CD14-positive monocyte (primary cell): Measurements from ENCODE around the gene AKAP6. TPM values are rescaled to one million over a fixed set of nuclear protein-coding genes. Genes with fewer than 3 reads are reported as not detected.

ENCODE experiments used
- DNase-seq, 3 donors: peaks; one replicate each; pipeline ENCODE4 v3.0.0-alpha.2; 2011 to 2022
- H2AFZ ChIP-seq: 2 replicates; pipeline ENCODE4 v1.6.0; 2012; ENCODE audit warnings: mild to moderate bottlenecking, low read depth, low read length, inconsistent platforms; ENCODE audit not compliant: insufficient read depth, poor library complexity, severe bottlenecking
- H3K27ac ChIP-seq, 2 donors: 1 replicate in 1 of 2; 2 replicates in 1 of 2; pipeline ENCODE4 v1.5.1; 2012 to 2013; ENCODE audit warnings: low read length in 2 of 2, control low read depth in 1 of 2, inconsistent platforms in 1 of 2, low read depth in 1 of 2, mild to moderate bottlenecking in 1 of 2
- H3K27me3 ChIP-seq, 2 donors: one replicate each; pipeline versions ENCODE4 v1.6.0 to v1.6.1; 2011 to 2013; ENCODE audit warnings: low read length in 2 of 2; ENCODE audit not compliant: control insufficient read depth in 2 of 2, insufficient read depth in 2 of 2
- H3K36me3 ChIP-seq, 2 donors: replicated peaks in 1 of 2; 1 replicate in 1 of 2; 2 replicates in 1 of 2; pipeline versions ENCODE4 v1.5.1 to v1.6.1; 2012 to 2013; ENCODE audit warnings: low read length in 2 of 2, control low read depth in 1 of 2, inconsistent platforms in 1 of 2, mild to moderate bottlenecking in 1 of 2; ENCODE audit not compliant: insufficient read depth in 2 of 2, control insufficient read depth in 1 of 2
- H3K4me1 ChIP-seq, 2 donors: 1 replicate in 1 of 2; 2 replicates in 1 of 2; pipeline versions ENCODE4 v1.5.1 to v1.6.1; 2012 to 2013; ENCODE audit warnings: low read length in 2 of 2, control low read depth in 1 of 2, inconsistent platforms in 1 of 2, mild to moderate bottlenecking in 1 of 2, moderate library complexity in 1 of 2; ENCODE audit not compliant: insufficient read depth in 2 of 2, control insufficient read depth in 1 of 2
- H3K4me2 ChIP-seq: replicated peaks from 2 replicates; pipeline ENCODE3; 2012; ENCODE audit warnings: low read length, moderate library complexity, mild to moderate bottlenecking; ENCODE audit not compliant: poor library complexity, severe bottlenecking; ENCODE audit errors: extremely low read depth
- H3K4me3 ChIP-seq, 3 experiments: fragments of 200-600 bp in 1 of 3; sonication (generic) in 1 of 3; replicated peaks in 1 of 3; 1 replicate in 2 of 3; 2 replicates in 1 of 3; pipeline ENCODE4 v1.5.1; 2011 to 2013; ENCODE audit warnings: low read length in 3 of 3, mild to moderate bottlenecking in 3 of 3, control low read depth in 2 of 3, low read depth in 2 of 3, inconsistent platforms in 1 of 3, moderate library complexity in 1 of 3
- H3K79me2 ChIP-seq: 2 replicates; pipeline ENCODE4 v1.6.0; 2012; ENCODE audit warnings: mild to moderate bottlenecking, control low read depth, inconsistent platforms, low read length, moderate library complexity; ENCODE audit not compliant: insufficient read depth
- H3K9ac ChIP-seq: 2 replicates; pipeline ENCODE4 v1.6.0; 2017; ENCODE audit warnings: low read length, mild to moderate bottlenecking; ENCODE audit not compliant: insufficient read depth, poor library complexity, severe bottlenecking
- H3K9me3 ChIP-seq, 2 donors: replicated peaks in 1 of 2; 1 replicate in 1 of 2; 2 replicates in 1 of 2; pipeline versions ENCODE4 v1.5.1 to v1.6.1; 2012 to 2013; ENCODE audit warnings: low read length in 2 of 2, control low read depth in 1 of 2; ENCODE audit not compliant: control insufficient read depth in 1 of 2, insufficient read depth in 1 of 2
- H4K20me1 ChIP-seq: 2 replicates; pipeline ENCODE4 v1.6.0; 2012; ENCODE audit warnings: mild to moderate bottlenecking, low read length, control low read depth, moderate library complexity; ENCODE audit not compliant: insufficient read depth
- H3K27ac Mint-ChIP-seq, 7 donors: one replicate each; pipeline ENCODE4 v1.8.0; 2020; ENCODE audit warnings: mild to moderate bottlenecking in 7 of 7, mixed read lengths in 7 of 7, moderate library complexity in 6 of 7, inconsistent platforms in 2 of 7
- H3K27me3 Mint-ChIP-seq, 3 donors: one replicate each; pipeline ENCODE4 v1.8.0; 2021 to 2022; ENCODE audit warnings: low read depth in 3 of 3, mild to moderate bottlenecking in 3 of 3, mixed read lengths in 3 of 3, moderate library complexity in 3 of 3, inconsistent platforms in 1 of 3
- H3K36me3 Mint-ChIP-seq, 2 donors: one replicate each; pipeline ENCODE4 v1.8.0; 2020; ENCODE audit warnings: mixed read lengths in 2 of 2, inconsistent platforms in 1 of 2, mild to moderate bottlenecking in 1 of 2
- H3K4me1 Mint-ChIP-seq: one replicate; pipeline ENCODE4 v1.8.0; 2020; ENCODE audit warnings: mild to moderate bottlenecking, mixed read lengths
- H3K4me3 Mint-ChIP-seq, 2 donors: one replicate each; pipeline ENCODE4 v1.8.0; 2020; ENCODE audit warnings: mild to moderate bottlenecking in 2 of 2, mixed read lengths in 2 of 2, moderate library complexity in 1 of 2
- H3K9me3 Mint-ChIP-seq, 7 donors: one replicate each; pipeline ENCODE4 v1.8.0; 2020 to 2022; ENCODE audit warnings: mixed read lengths in 7 of 7, mild to moderate bottlenecking in 6 of 7, moderate library complexity in 6 of 7, inconsistent platforms in 2 of 7
- CTCF ChIP-seq: fragments of 200-600 bp; IDR thresholded peaks from one replicate; pipeline ENCODE4 v1.8.0; 2022; ENCODE audit warnings: antibody characterized with exemption, mild to moderate bottlenecking
- WGBS: methylation state at CpG from one replicate; pipeline ENCODE4 v1.1.5; 2013; ENCODE audit warnings: missing lambda C conversion rate; ENCODE audit not compliant: insufficient coverage; 5-methylcytosine and 5-hydroxymethylcytosine counted together
- intact Hi-C, 2 donors: fragments of 100-400 bp; cut with micrococcal nuclease; formaldehyde crosslinking; loops; one replicate each; pipeline versions ENCODE4 v1.15.0 to v1.15.1; 2023
- polyA plus RNA-seq, 3 donors: library from polyadenylated mRNA; depleted of rRNA in 1 of 3; unstranded in 2 of 3; stranded (reverse) in 1 of 3; fragments of 300-500 nt in 2 of 3; fragments of >200 nt in 1 of 3; fragmentation: Illumina TruSeq in 2 of 3; gene quantifications; 1 replicate in 2 of 3; 2 replicates in 1 of 3; pipeline ENCODE4 v1.2.3, GENCODE V29; 2012 to 2021

Gene AKAP6
- polyA plus RNA-seq, 3 donors = not detected

GRCh38 chr14:32697114-32697513, 368.0 kb downstream of the AKAP6 start:
- no peaks in the 10 kb centered on the region for H4K20me1 ChIP-seq
- Mint-ChIP-seq H3K9me3 (peaks cover 0 to 2% (median 0%) of the 10 kb centered on the region in 7 donors), H3K4me3 (no peak overlapping the region), H3K27ac (no peak overlapping the region), H3K4me1 (no peaks in the 10 kb centered on the region), H3K27me3 (no peaks in the 10 kb centered on the region), H3K36me3 (no peaks in the 10 kb centered on the region)
- intact Hi-C loops = no loop called here
- H2AFZ ChIP-seq = no peak overlapping the region
- H3K27me3 ChIP-seq = no peaks in the 10 kb centered on the region
- H3K9ac ChIP-seq = no peak overlapping the region
- TF ChIP-seq CTCF = no peak
- H3K27ac ChIP-seq = no peak overlapping the region
- no peaks in the 10 kb centered on the region for H3K79me2 ChIP-seq
- no peak for DNase-seq
- no peaks in the 10 kb centered on the region for H3K36me3 ChIP-seq
- H3K4me3 ChIP-seq = no peak overlapping the region
- no peak overlapping the region for H3K4me2 ChIP-seq
- H3K9me3 ChIP-seq = no peaks in the 10 kb centered on the region
- H3K4me1 ChIP-seq = no peaks in the 10 kb centered on the region
- no CpG with 5 or more reads among the region's 2 CpGs for WGBS

DNA sequence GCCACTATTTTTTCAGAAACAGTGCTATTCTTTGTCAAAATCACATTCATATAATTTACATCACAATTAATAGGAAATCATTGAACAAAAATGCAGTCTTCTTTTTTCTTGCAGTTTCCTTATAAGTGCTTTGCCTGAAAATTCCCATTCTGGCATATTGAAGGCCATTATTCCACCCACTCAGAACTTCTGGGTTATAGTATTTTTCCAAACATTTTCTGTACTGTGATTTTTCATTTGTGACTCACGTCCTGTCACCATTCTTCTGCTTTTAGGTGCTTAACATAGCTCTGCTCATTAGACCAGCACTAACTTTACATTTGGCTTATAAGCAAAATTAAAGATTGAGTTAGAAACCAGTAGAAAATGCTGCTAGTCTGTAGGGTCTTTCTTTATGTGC, 368.6 kb downstream of the AKAP6 start:
- intact Hi-C loops = no loop called here
- H3K4me1 ChIP-seq = no peaks in the 10 kb centered on the region
- peaks cover 0 to 1% (median 0%) of the 10 kb centered on the region in 3 donors for H3K27me3 Mint-ChIP-seq

More for the DNA sequence above, 368.6 kb downstream of the AKAP6 start:
- Histone ChIP-seq H3K27me3 (no peaks in the 10 kb centered on the region), H3K9ac (no peak overlapping the region), H2AFZ (no peak overlapping the region), H3K4me3 (no peak overlapping the region), H3K27ac (no peak overlapping the region), H4K20me1 (no peaks in the 10 kb centered on the region), H3K9me3 (no peaks in the 10 kb centered on the region), H3K4me2 (no peak overlapping the region), H3K36me3 (no peaks in the 10 kb centered on the region), H3K79me2 (no peaks in the 10 kb centered on the region)
- no peak for DNase-seq
- H3K36me3 Mint-ChIP-seq = no peaks in the 10 kb centered on the region
- H3K4me3 Mint-ChIP-seq = no peak overlapping the region
- peak overlapping the region in 2 of 7 donors; percentile 7 to 38 for H3K27ac Mint-ChIP-seq
- TF ChIP-seq CTCF = no peak
- WGBS = no CpG with 5 or more reads among the region's 1 CpG
- no peaks in the 10 kb centered on the region for H3K4me1 Mint-ChIP-seq
- H3K9me3 Mint-ChIP-seq = peaks cover 0 to 2% (median 0%) of the 10 kb centered on the region in 7 donors
